ENCODE results near the gene SYT9.

Gene SYT9

DNA sequence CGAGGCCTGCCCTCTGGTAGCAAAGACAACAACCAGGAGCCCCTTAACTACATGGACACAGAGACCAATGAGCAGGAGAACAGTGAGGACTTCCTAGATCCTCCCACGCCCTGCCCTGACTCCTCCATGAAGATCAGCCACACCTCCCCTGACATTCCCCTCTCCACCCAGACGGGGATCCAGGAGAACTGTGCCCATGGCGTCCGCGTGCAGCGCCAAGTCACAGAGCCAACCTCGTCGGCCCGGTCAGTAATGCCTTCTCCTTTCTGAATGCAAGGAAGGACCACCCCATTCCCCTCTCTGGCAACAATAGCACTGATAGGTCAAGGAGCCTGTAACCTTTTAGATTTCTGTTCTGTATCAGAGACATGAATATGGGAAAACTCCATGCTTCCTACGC is 51.4 kb downstream of the SYT9 start:
- no peak overlapping the region for H3K4me3 ChIP-seq (ENCODE audit: low read length)
- no peaks in the 10 kb centered on the region; the same call in 1 of the 2 replicates for H3K9me3 ChIP-seq (ENCODE audit: control insufficient read depth, insufficient read depth, low read length)
- no peak for DNase-seq (ENCODE audit: low read depth, low spot score)
- no peaks in the 10 kb centered on the region for H3K27me3 ChIP-seq (ENCODE audit: control insufficient read depth, insufficient read depth, low read length)
- no CpG with 5 or more reads among the region's 11 CpGs for WGBS (ENCODE audit: insufficient coverage, insufficient read length)
- no peaks in the 10 kb centered on the region for H3K36me3 ChIP-seq (ENCODE audit: control insufficient read depth, insufficient read depth, low read length)
- no peak overlapping the region for H3K27ac ChIP-seq (ENCODE audit: low read length)
- no peaks in the 10 kb centered on the region for H3K4me1 ChIP-seq (ENCODE audit: control insufficient read depth, insufficient read depth, low read length)

DNA sequence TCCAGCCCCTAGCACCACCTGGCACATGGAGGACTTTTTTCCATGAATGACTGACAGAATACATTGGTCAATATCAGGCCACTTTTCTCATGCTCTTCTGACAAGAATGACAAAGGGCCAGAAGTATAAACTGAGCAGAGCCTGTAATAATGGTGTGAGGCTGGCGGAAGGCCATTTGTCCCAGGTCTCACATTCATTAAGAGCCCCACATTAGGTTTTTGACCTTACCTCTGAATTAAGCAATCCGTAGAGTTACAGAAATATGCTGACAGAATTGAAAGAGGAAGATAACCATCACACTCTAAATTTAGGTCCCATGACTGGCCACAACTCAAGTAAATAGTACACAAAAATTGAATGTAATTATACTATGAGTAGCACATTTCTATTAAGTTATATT is 55.2 kb downstream of the SYT9 start:
- Histone ChIP-seq H3K9me3 (ENCODE audit: control insufficient read depth, insufficient read depth, low read length) (no peaks in the 10 kb centered on the region), H3K4me3 (ENCODE audit: low read length) (no peak overlapping the region), H3K27me3 (ENCODE audit: control insufficient read depth, insufficient read depth, low read length) (no peaks in the 10 kb centered on the region), H3K36me3 (ENCODE audit: control insufficient read depth, insufficient read depth, low read length) (no peaks in the 10 kb centered on the region), H3K4me1 (ENCODE audit: control insufficient read depth, insufficient read depth, low read length) (no peaks in the 10 kb centered on the region), H3K27ac (ENCODE audit: low read length) (no peak overlapping the region)
- DNase-seq (ENCODE audit: low read depth, low spot score), result no peak
- no CpG with 5 or more reads among the region's 2 CpGs for WGBS (ENCODE audit: insufficient coverage, insufficient read length)

DNA sequence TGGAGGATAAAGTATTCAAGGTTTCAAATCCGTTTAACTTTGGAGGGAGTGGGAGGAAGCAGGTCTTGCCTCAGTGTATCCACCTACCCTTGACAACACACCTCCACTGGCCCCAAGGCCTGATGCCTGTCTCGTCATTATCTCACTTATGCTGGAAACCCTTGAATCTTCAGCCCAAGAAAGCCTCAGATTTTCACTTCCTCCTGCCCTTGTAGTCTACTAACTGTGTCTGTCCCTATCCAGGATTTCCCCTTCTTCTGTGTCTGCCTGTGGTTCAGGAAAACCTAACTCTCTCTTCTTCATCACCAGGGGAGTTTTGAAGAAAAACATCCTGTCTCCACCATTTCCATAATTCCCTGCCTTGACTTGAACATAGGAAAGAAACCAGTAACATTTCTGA is 56.1 kb downstream of the SYT9 start:
- Histone ChIP-seq H3K9me3 (ENCODE audit: control insufficient read depth, insufficient read depth, low read length) (no peaks in the 10 kb centered on the region), H3K4me3 (ENCODE audit: low read length) (no peak overlapping the region), H3K36me3 (ENCODE audit: control insufficient read depth, insufficient read depth, low read length) (no peaks in the 10 kb centered on the region), H3K4me1 (ENCODE audit: control insufficient read depth, insufficient read depth, low read length) (no peaks in the 10 kb centered on the region), H3K27ac (ENCODE audit: low read length) (no peak overlapping the region), H3K27me3 (ENCODE audit: control insufficient read depth, insufficient read depth, low read length) (no peaks in the 10 kb centered on the region)
- no peak for DNase-seq (ENCODE audit: low read depth, low spot score)
- WGBS (ENCODE audit: insufficient coverage, insufficient read length), result no CpG with 5 or more reads among the region's 2 CpGs

DNA sequence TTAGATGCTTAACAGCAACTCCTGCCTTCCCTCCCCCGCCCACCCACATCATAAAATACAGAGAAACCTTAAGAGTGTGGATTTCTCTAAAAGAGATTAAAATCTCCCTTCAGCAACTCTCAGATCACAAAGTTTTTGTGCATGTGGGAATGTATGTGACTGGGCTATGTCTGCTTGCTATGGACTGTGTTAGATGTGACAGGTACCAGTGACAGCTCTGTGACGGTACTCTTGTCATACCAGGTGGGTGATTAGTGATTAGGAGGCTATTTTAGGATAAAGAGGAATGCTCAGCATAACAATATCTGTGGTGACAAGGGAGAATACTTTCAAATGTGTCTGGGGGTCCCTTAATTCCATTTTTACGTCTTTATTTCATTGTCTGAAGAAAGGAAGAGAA is 60.2 kb downstream of the SYT9 start:
- no CpG with 5 or more reads among the region's 3 CpGs for WGBS (ENCODE audit: insufficient coverage, insufficient read length)
- DNase-seq (ENCODE audit: low read depth, low spot score), result no peak
- Histone ChIP-seq H3K4me1 (ENCODE audit: control insufficient read depth, insufficient read depth, low read length) (no peaks in the 10 kb centered on the region), H3K27ac (ENCODE audit: low read length) (no peak overlapping the region), H3K9me3 (ENCODE audit: control insufficient read depth, insufficient read depth, low read length) (no peaks in the 10 kb centered on the region), H3K4me3 (ENCODE audit: low read length) (no peak overlapping the region), H3K27me3 (ENCODE audit: control insufficient read depth, insufficient read depth, low read length) (no peaks in the 10 kb centered on the region), H3K36me3 (ENCODE audit: control insufficient read depth, insufficient read depth, low read length) (no peaks in the 10 kb centered on the region)

GRCh38 chr11:7314811-7315604 is 63.3 kb downstream of the SYT9 start:
- H3K36me3 ChIP-seq (ENCODE audit: control insufficient read depth, insufficient read depth, low read length), result no peaks in the 10 kb centered on the region
- WGBS (ENCODE audit: insufficient coverage, insufficient read length), result no CpG with 5 or more reads among the region's 4 CpGs
- no peak for DNase-seq (ENCODE audit: low read depth, low spot score)
- no peaks in the 10 kb centered on the region for H3K9me3 ChIP-seq (ENCODE audit: control insufficient read depth, insufficient read depth, low read length)
- no peak overlapping the region for H3K4me3 ChIP-seq (ENCODE audit: low read length)
- no peaks in the 10 kb centered on the region for H3K27me3 ChIP-seq (ENCODE audit: control insufficient read depth, insufficient read depth, low read length)
- H3K27ac ChIP-seq (ENCODE audit: low read length), result no peak overlapping the region
- H3K4me1 ChIP-seq (ENCODE audit: control insufficient read depth, insufficient read depth, low read length), result no peaks in the 10 kb centered on the region

DNA sequence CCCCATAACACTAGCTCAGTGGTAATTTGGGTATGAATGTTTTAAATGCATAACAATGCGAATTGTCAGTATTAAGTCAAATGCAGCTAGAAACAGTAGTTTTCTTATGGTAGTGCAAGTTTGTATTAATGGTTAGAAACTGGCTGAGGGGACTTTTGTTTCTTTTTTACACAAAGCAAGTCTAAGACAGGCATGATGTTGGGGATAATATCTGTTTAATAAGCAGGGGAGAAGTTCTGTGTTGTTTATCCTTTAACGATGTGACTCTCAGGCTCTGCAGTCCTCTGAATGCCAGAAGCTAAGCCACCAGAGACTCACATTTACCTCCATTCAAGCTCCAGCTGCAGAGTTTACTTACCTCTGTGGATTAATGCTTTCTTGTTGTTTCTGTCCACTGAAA is 67.8 kb downstream of the SYT9 start:
- H3K4me1 ChIP-seq (ENCODE audit: control insufficient read depth, insufficient read depth, low read length), result no peaks in the 10 kb centered on the region
- H3K27ac ChIP-seq (ENCODE audit: low read length), result no peak overlapping the region
- no peaks in the 10 kb centered on the region for H3K9me3 ChIP-seq (ENCODE audit: control insufficient read depth, insufficient read depth, low read length)
- H3K36me3 ChIP-seq (ENCODE audit: control insufficient read depth, insufficient read depth, low read length), result no peaks in the 10 kb centered on the region
- no peak for DNase-seq (ENCODE audit: low read depth, low spot score)
- WGBS (ENCODE audit: insufficient coverage, insufficient read length), result no CpG with 5 or more reads among the region's 2 CpGs
- no peaks in the 10 kb centered on the region for H3K27me3 ChIP-seq (ENCODE audit: control insufficient read depth, insufficient read depth, low read length)
- no peak overlapping the region for H3K4me3 ChIP-seq (ENCODE audit: low read length)

GRCh38 chr11:7320306-7320705 is 68.6 kb downstream of the SYT9 start:
- Histone ChIP-seq H3K9me3 (ENCODE audit: control insufficient read depth, insufficient read depth, low read length) (no peaks in the 10 kb centered on the region), H3K36me3 (ENCODE audit: control insufficient read depth, insufficient read depth, low read length) (no peaks in the 10 kb centered on the region), H3K27ac (ENCODE audit: low read length) (no peak overlapping the region), H3K4me1 (ENCODE audit: control insufficient read depth, insufficient read depth, low read length) (no peaks in the 10 kb centered on the region), H3K27me3 (ENCODE audit: control insufficient read depth, insufficient read depth, low read length) (no peaks in the 10 kb centered on the region), H3K4me3 (ENCODE audit: low read length) (no peak overlapping the region)
- DNase-seq (ENCODE audit: low read depth, low spot score), result no peak

GRCh38 chr11:7321473-7322450 is 70.1 kb downstream of the SYT9 start:
- H3K9me3 ChIP-seq (ENCODE audit: control insufficient read depth, insufficient read depth, low read length), result no peaks in the 10 kb centered on the region
- no peaks in the 10 kb centered on the region for H3K36me3 ChIP-seq (ENCODE audit: control insufficient read depth, insufficient read depth, low read length)
- no peak overlapping the region for H3K27ac ChIP-seq (ENCODE audit: low read length)
- no peak overlapping the region for H3K4me3 ChIP-seq (ENCODE audit: low read length)
- H3K4me1 ChIP-seq (ENCODE audit: control insufficient read depth, insufficient read depth, low read length), result no peaks in the 10 kb centered on the region
- WGBS (ENCODE audit: insufficient coverage, insufficient read length), result no CpG with 5 or more reads among the region's 7 CpGs
- no peak for DNase-seq (ENCODE audit: low read depth, low spot score)
- no peaks in the 10 kb centered on the region for H3K27me3 ChIP-seq (ENCODE audit: control insufficient read depth, insufficient read depth, low read length)

GRCh38 chr11:7332451-7332850 is 80.7 kb downstream of the SYT9 start:
- H3K4me1 ChIP-seq (ENCODE audit: control insufficient read depth, insufficient read depth, low read length), result no peaks in the 10 kb centered on the region
- no peaks in the 10 kb centered on the region for H3K36me3 ChIP-seq (ENCODE audit: control insufficient read depth, insufficient read depth, low read length)
- no peaks in the 10 kb centered on the region for H3K27me3 ChIP-seq (ENCODE audit: control insufficient read depth, insufficient read depth, low read length)
- WGBS (ENCODE audit: insufficient coverage, insufficient read length), result no CpG with 5 or more reads among the region's 1 CpG
- no peak for DNase-seq (ENCODE audit: low read depth, low spot score)
- no peaks in the 10 kb centered on the region for H3K9me3 ChIP-seq (ENCODE audit: control insufficient read depth, insufficient read depth, low read length)
- H3K27ac ChIP-seq (ENCODE audit: low read length), result no peak overlapping the region
- no peak overlapping the region for H3K4me3 ChIP-seq (ENCODE audit: low read length)

DNA sequence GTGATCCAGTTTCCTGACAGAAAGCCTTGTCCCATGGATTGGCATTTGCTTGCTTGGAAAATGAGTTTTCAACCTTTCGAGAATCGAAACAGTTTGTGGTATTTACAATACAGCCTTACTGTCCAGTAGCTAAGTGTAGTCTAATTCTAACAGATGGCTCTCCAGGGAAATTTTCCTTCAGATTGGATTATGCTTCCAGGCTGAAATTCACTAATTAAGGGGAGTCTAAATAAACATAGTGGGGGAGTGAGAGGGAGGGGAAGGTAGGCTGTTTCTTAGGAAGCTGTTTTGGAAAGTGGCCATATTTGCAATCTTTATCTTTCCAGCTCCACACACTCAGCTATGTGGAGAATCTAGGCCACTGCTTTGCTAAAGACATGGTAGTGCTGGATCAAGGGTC is 81.3 kb downstream of the SYT9 start:
- H3K36me3 ChIP-seq (ENCODE audit: control insufficient read depth, insufficient read depth, low read length), result no peaks in the 10 kb centered on the region
- no peaks in the 10 kb centered on the region for H3K4me1 ChIP-seq (ENCODE audit: control insufficient read depth, insufficient read depth, low read length)
- WGBS (ENCODE audit: insufficient coverage, insufficient read length), result no CpG with 5 or more reads among the region's 2 CpGs
- DNase-seq (ENCODE audit: low read depth, low spot score), result no peak
- no peaks in the 10 kb centered on the region for H3K27me3 ChIP-seq (ENCODE audit: control insufficient read depth, insufficient read depth, low read length)
- H3K4me3 ChIP-seq (ENCODE audit: low read length), result no peak overlapping the region
- no peaks in the 10 kb centered on the region for H3K9me3 ChIP-seq (ENCODE audit: control insufficient read depth, insufficient read depth, low read length)
- H3K27ac ChIP-seq (ENCODE audit: low read length), result no peak overlapping the region
